ENCODE measurements around the gene CLN6. TPM values are rescaled to one million over a fixed set of nuclear protein-coding genes. Genes with fewer than 3 reads are reported as not detected.

The CLN6 gene
- total RNA-seq, 2 experiments from 2014 or later = 8.0 to 8.1 TPM

- no peaks in the 10 kb centered on the region for H3K9me3 Mint-ChIP-seq
- H3K27ac Mint-ChIP-seq = no peak overlapping the region
- Histone ChIP-seq H3K36me3 (ENCODE audit: insufficient read depth, low read length) (peaks cover 81% of the 10 kb centered on the region), H3K9me3 (ENCODE audit: control insufficient read depth in 1 of 2, insufficient read depth in 1 of 2, low read length in 2 of 2) (no peaks in the 10 kb centered on the region), H3K27me3 (ENCODE audit: control insufficient read depth in 1 of 2, insufficient read depth in 2 of 2, low read length in 2 of 2) (no peaks in the 10 kb centered on the region), H3K4me3 (ENCODE audit: low read length) (no peak overlapping the region), H3K4me1 (ENCODE audit: insufficient read depth, low read length) (no peaks in the 10 kb centered on the region), H3K27ac (ENCODE audit: low read depth in 1 of 2, low read length in 2 of 2) (no peak overlapping the region)
- POLR2A ChIA-PET = no interaction called here
- H3K36me3 Mint-ChIP-seq (ENCODE audit: low read depth) = peaks cover 94% of the 10 kb centered on the region
- H3K4me3 Mint-ChIP-seq = no peak overlapping the region
- ATAC-seq (ENCODE audit: poor library complexity) (no peak), DNase-seq (no peak)
- intact Hi-C loops (cut with DNase I, micrococcal nuclease) = no loop called here
- CTCF ChIA-PET = no interaction called here
- H3K4me1 Mint-ChIP-seq (ENCODE audit: low read depth) = no peaks in the 10 kb centered on the region
- H3K27me3 Mint-ChIP-seq = no peaks in the 10 kb centered on the region
- no peak for TF ChIP-seq CTCF (IDR thresholded peaks at IDR 0.05)
Measured at GRCh38 chr15:68187559-68187958, 42.0 kb downstream of the CLN6 start.

GRCh38 chr15:68186671-68187397, 42.7 kb downstream of the CLN6 start:
- Histone ChIP-seq H3K27ac (ENCODE audit: low read depth in 1 of 2, low read length in 2 of 2) (no peak overlapping the region), H3K4me1 (ENCODE audit: insufficient read depth, low read length) (no peaks in the 10 kb centered on the region), H3K9me3 (ENCODE audit: control insufficient read depth in 1 of 2, insufficient read depth in 1 of 2, low read length in 2 of 2) (no peaks in the 10 kb centered on the region), H3K27me3 (ENCODE audit: control insufficient read depth in 1 of 2, insufficient read depth in 2 of 2, low read length in 2 of 2) (no peaks in the 10 kb centered on the region), H3K4me3 (ENCODE audit: low read length) (no peak overlapping the region), H3K36me3 (ENCODE audit: insufficient read depth, low read length) (peaks cover 78% of the 10 kb centered on the region)
- intact Hi-C loops (cut with DNase I, micrococcal nuclease) = no loop called here
- Mint-ChIP-seq H3K36me3 (ENCODE audit: low read depth) (peaks cover 93% of the 10 kb centered on the region), H3K4me1 (ENCODE audit: low read depth) (no peaks in the 10 kb centered on the region), H3K27ac (no peak overlapping the region), H3K4me3 (no peak overlapping the region), H3K27me3 (no peaks in the 10 kb centered on the region), H3K9me3 (no peaks in the 10 kb centered on the region)
- no peak for TF ChIP-seq CTCF (IDR thresholded peaks at IDR 0.05)
- CTCF ChIA-PET = no interaction called here
- ATAC-seq (ENCODE audit: poor library complexity) (no peak), DNase-seq (no peak)
- POLR2A ChIA-PET = no interaction called here

- H3K27me3 ChIP-seq (ENCODE audit: control insufficient read depth in 1 of 2, insufficient read depth in 2 of 2, low read length in 2 of 2) = no peaks in the 10 kb centered on the region
- Mint-ChIP-seq H3K36me3 (ENCODE audit: low read depth) (peaks cover 93% of the 10 kb centered on the region), H3K4me3 (no peak overlapping the region), H3K4me1 (ENCODE audit: low read depth) (no peaks in the 10 kb centered on the region), H3K27ac (peak overlapping the region; percentile 49), H3K9me3 (no peaks in the 10 kb centered on the region), H3K27me3 (no peaks in the 10 kb centered on the region)
- DNase-seq = no peak
- H3K4me1 ChIP-seq (ENCODE audit: insufficient read depth, low read length) = no peaks in the 10 kb centered on the region
- no peak for ATAC-seq (ENCODE audit: poor library complexity)
- CTCF ChIA-PET = interaction anchor here (0.6 to 1.2 kb wide), 2 partner anchors 73 to 85 kb away, joined by 3 read pairs; no protein-coding TSS in a partner anchor
- POLR2A ChIA-PET = no interaction called here
- no peak for TF ChIP-seq CTCF (IDR thresholded peaks at IDR 0.05)
- intact Hi-C loops (cut with DNase I, micrococcal nuclease) = no loop called here
- no peaks in the 10 kb centered on the region for H3K9me3 ChIP-seq (ENCODE audit: control insufficient read depth in 1 of 2, insufficient read depth in 1 of 2, low read length in 2 of 2)
- H3K27ac ChIP-seq (ENCODE audit: low read depth in 1 of 2, low read length in 2 of 2) = no peak overlapping the region
- H3K4me3 ChIP-seq (ENCODE audit: low read length) = no peak overlapping the region
- H3K36me3 ChIP-seq (ENCODE audit: insufficient read depth, low read length) = peaks cover 81% of the 10 kb centered on the region
Measured at GRCh38 chr15:68184616-68185480, 44.7 kb downstream of the CLN6 start.
